Occipital lobe (tissue), 2 donors: ENCODE measurements around the gene PLEKHH1. TPM values are rescaled to one million over a fixed set of nuclear protein-coding genes. Genes with fewer than 3 reads are reported as not detected.

Experiments
- DNase-seq: peaks from one replicate; lab custom pipeline; 2025; lab: John Stamatoyannopoulos, UW
- total RNA-seq: library from RNA; depleted of rRNA; stranded (reverse); fragments of >200 nt; gene quantifications from one replicate; pipeline ENCODE4 v1.2.3, GENCODE V29; 2014

The PLEKHH1 gene
- total RNA-seq, 1 donor from 2014 or later = 5.5 TPM

DNA sequence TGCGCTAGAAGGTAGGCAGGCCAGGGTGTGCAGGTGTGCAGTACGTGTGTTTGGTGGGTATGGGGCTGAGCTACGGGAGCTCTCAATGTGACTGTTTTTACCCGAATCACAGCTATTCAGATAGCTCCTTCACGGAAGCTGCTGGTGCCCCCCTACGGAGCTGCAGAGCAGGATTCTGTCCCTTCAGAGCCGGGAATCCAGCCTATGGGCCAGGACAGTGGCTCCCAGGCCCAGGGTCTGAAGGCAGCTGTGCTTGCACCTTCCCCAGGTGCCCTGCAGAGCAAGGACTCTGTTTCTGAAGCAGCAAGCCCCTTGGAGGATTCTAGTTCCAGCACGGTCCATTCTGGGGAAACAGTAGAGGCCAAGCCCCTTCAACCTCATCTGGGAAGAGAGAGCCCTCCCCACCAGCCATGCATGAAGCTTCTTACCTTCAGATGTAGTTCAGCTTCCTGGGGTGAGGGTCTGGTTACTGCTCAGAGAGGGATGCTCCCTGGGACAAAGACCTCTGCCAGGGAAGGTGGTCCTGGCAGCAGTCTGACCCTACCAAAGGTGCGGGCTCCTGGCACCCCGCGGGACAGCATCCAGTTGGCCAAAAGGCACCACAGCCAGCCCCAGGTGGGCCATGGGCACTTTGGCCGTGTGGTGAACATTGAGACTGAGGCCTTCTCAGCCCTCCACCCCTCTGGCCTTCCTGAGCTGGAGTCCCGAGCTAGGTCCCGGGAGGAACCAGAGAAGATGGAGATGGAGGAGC lies 29.1 kb downstream of the PLEKHH1 start:
- no peak for DNase-seq

- DNase-seq = no peak
Observed at GRCh38 chr14:67562776-67563150, 29.7 kb downstream of the PLEKHH1 start.

DNA sequence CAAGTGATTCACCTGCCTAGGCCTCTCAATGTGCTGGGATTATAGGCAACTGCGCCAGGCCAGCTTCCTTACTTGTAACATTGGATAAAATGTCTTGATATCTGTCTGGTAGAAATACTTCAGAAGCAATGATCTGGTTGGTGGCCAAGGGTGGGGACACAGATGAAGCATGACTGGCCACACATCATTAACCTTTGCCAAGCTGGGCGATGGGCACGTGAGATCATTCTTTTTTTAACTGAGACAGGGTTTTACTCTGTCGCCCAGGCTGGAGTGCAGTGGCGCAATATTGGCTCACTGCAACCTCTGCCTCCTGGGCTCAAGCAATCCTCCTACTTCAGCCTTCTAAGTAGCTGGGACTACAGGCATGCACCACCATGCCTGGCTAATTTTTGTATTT lies 31.1 kb downstream of the PLEKHH1 start:
- no peak for DNase-seq

DNA sequence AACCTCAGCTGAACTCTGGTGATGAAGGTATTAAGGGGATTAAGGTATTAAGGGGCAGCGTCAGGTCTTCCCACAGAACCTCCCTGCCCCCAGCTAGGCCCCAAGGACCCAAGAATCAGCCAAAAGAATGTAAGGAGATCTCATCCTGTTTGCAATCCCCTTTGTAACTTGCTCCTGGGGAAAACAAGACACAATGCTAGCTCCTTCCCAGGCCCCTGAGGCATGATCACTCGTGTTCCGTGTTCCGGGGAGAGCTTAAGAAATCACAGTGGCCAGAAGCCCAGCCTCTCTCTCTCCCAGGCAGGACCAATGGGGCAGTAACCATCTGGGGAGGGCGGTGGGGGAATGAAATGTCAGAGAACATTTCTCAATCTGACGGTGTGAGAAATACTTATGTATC lies 33.8 kb downstream of the PLEKHH1 start:
- peak; percentile 7 for DNase-seq

- DNase-seq = no peak
Observed at GRCh38 chr14:67567654-67568053, 34.6 kb downstream of the PLEKHH1 start.

- DNase-seq = no peak
Observed at GRCh38 chr14:67569011-67569650, 36.0 kb downstream of the PLEKHH1 start.

DNA sequence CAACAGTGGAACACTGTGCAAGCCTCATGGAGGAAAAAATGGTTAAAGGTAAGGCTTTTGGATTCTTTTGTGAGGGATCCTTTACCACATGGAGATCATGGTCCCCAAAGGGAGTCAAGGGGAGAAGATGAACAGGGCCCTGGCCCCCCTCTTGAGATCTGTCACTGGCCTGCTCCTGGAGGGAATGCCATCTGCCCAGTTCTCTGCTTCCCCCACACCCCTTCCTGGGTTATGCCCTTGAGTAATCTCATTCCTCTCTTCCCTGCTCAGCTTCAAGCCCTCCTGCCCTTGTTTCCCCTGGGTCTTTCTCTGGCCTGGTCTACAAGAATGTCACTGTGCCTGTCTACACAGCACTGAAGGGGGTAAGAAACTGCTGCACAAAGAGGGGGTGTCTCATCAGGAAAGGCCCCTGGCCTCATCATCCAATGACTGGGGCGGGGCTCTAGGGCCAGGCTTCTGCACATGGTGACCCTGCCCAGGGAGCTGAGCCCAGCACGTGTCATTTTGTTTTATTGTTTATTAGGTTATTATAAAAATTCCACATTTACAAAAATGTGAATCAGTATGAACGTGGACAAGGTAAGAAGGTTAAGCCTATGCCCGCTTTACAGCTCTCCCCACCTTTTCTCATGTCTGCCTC lies 36.7 kb downstream of the PLEKHH1 start:
- no peak for DNase-seq

GRCh38 chr14:67570453-67570852 lies 37.4 kb downstream of the PLEKHH1 start:
- no peak for DNase-seq

DNA sequence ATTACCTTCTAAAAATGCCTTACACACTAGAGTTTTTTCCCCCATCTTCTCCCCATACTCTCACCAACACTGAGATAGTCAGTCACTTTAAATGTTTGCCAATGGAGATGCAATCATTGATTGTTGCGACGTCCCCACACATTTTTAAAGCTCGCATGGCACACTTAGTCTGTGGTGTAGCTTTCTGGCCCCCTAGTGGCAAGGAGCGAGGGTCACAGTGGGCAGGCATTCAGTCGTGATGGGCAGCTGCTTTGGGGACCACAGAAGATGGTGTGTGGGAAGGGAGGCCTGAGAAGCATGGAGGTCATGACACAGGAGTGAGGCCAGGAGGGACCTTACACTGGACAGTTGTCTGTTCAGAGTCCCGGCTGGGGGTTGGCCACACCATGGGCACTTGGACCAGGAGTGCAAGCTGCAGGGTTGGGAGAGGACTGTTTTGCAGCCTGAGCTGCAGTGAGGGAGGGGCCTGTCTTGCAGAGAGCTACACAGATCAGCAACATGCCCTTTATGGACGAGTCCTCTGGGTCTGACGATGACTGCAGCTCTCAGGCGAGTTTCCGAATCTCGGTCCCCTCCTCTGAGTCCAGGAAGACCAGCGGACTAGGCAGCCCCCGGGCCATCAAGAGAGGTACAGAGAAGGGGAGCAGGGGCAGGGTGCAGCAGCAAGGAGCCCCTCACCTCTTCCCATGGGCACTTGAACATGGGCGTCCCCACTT lies 38.3 kb downstream of the PLEKHH1 start:
- DNase-seq = peak; percentile 11

DNA sequence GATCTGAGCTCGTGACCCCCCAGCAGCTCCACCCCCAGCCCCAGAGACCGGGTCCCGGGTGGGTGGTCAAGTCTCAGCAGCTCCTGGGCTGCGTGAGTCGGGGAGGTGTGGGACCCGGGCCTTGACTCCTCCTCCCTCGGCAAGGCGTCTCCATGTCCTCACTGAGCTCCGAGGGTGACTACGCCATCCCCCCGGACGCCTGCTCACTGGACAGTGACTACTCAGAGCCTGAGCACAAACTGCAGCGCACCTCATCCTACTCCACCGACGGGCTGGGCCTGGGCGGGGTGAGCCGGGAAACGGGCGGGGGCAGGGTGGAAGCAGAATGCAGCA lies 38.9 kb downstream of the PLEKHH1 start:
- DNase-seq = no peak

- no peak for DNase-seq
Observed at GRCh38 chr14:67572608-67573007, 39.5 kb downstream of the PLEKHH1 start.

DNA sequence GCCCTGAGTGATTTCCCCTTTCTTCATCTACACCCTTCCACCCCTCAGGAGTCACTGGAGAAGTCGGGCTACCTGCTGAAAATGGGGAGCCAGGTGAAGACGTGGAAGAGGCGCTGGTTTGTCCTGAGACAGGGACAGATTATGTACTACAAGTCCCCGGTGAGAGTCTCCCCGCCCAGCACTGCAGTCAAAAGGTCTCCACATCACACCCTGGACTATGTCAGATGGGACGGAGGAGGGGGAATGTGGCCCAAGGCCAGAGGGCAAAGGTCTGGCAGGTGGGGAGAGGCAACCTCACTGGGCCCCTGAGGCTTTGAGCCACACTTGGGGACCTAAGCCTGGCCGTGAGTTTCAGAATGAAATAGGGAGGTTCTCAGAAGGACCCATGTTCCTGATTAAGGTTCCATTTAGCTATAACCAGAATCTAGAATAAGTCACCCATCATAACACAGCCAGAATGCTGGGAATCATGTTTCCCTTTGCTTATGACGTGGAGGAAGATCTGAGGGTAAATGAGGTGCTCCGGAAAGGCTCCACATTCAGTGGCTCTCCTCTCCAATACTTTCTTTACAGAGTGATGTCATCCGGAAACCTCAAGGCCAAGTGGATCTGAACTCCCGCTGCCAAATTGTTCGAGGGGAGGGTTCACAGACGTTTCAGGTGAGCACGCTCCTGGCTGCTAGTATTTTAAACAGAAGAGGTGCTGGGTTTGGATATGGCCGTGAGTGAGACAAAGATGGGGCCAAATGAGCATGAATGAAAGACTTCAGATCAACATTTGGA lies 40.3 kb downstream of the PLEKHH1 start:
- no peak for DNase-seq

DNA sequence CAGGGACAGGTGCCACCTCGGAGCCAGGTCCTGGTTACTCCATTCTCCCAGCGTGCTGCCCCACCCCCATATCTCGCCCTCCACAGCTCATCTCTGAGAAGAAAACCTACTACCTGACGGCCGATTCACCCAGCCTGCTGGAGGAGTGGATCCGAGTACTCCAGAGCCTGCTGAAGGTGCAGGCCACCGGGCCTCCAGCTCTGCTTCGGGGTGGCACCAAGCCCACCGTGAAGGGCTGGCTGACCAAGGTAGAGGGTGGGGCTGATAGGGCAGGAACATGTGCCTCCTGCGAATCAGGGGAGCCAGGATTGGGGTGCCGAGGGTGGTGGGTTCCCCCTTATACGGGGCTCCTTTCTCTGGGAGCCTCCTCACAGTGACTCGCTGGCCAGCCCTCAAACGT lies 41.1 kb downstream of the PLEKHH1 start:
- no peak for DNase-seq

- no peak for DNase-seq
Observed at GRCh38 chr14:67574806-67575205, 41.7 kb downstream of the PLEKHH1 start.

DNA sequence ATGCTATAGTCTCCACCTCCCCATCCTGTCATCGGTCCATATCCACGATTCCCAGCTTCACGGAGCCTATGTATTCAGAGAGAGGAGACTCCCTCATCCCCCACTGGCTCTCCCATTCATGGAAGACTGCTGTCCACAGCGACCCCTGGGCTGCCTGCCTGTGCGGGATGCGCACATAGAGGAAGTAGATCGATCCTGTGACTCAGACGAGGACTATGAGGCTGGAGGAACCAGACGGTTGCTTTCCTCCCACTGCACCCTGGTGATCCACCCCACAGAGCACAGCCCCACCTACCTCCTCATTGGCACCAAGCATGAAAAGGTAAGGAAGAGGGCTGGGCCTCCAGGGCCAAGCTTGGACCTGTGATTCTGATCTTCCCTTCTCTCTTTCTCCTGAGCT lies 42.6 kb downstream of the PLEKHH1 start:
- no peak for DNase-seq

- no peak for DNase-seq
Observed at GRCh38 chr14:67576216-67576955, 43.3 kb downstream of the PLEKHH1 start.

- DNase-seq = no peak
Observed at GRCh38 chr14:67577181-67577808, 44.2 kb downstream of the PLEKHH1 start.

GRCh38 chr14:67577909-67578749 lies 45.0 kb downstream of the PLEKHH1 start:
- DNase-seq = no peak

- DNase-seq = no peak
Observed at GRCh38 chr14:67579040-67579439, 46.0 kb downstream of the PLEKHH1 start.
